HepG2 (cell line): ENCODE measurements around the gene SNPH. TPM values are rescaled to one million over a fixed set of nuclear protein-coding genes. Genes with fewer than 3 reads are reported as not detected.

Experiments
- AGO2 ChIP-seq: fragments of 200-400 bp; formaldehyde crosslinking; optimal IDR thresholded peaks from 2 replicates; pipeline ENCODE3; 2017; ENCODE audit warnings: mild to moderate bottlenecking, low read depth, low read length, moderate library complexity
- AHR ChIP-seq: IDR thresholded peaks from 2 replicates; pipeline ENCODE4 v1.6.1; 2018; ENCODE audit warnings: missing genetic modification reagents, missing compliant biosample characterization
- CENPBD1 ChIP-seq: sonication (generic); formaldehyde crosslinking; IDR thresholded peaks from 2 replicates; pipeline ENCODE4 v1.8.0; 2022; ENCODE audit warnings: missing genetic modification reagents, low read depth, mild to moderate bottlenecking, borderline replicate concordance
- CHD4 ChIP-seq: fragments of 200-600 bp; sonication (generic); IDR thresholded peaks from 2 replicates; pipeline ENCODE4 v1.7.0; 2017; ENCODE audit warnings: mild to moderate bottlenecking, low read length, borderline replicate concordance
- CREM ChIP-seq, 2 experiments: sonication (generic) in 1 of 2; formaldehyde crosslinking in 1 of 2; IDR thresholded peaks; 2 replicates each; pipeline versions ENCODE4 v1.4.0 to v1.6.1; 2016 to 2020; ENCODE audit warnings: antibody characterized with exemption in 1 of 2, mild to moderate bottlenecking in 1 of 2, missing genetic modification reagents in 1 of 2
- CTCF ChIP-seq: sonication (generic); formaldehyde crosslinking; IDR thresholded peaks from 2 replicates; pipeline ENCODE4 v1.5.0; 2020; ENCODE audit warnings: mild to moderate bottlenecking, missing genetic modification reagents, moderate library complexity
- HOXD1 ChIP-seq: sonication (generic); formaldehyde crosslinking; IDR thresholded peaks from 2 replicates; pipeline ENCODE4 v1.5.0; 2020; ENCODE audit warnings: missing genetic modification reagents
- ISL2 ChIP-seq: sonication (generic); formaldehyde crosslinking; IDR thresholded peaks from 2 replicates; pipeline ENCODE4 v1.5.0; 2020; ENCODE audit warnings: missing genetic modification reagents
- MXD4 ChIP-seq: IDR thresholded peaks from 2 replicates; pipeline ENCODE4 v1.6.1; 2016; ENCODE audit warnings: mild to moderate bottlenecking, missing biosample characterization, missing genetic modification reagents
- PITX1 ChIP-seq: sonication (generic); formaldehyde crosslinking; IDR thresholded peaks from 2 replicates; pipeline ENCODE4 v1.5.1; 2020; ENCODE audit warnings: mild to moderate bottlenecking, missing genetic modification reagents
- RFX1 ChIP-seq: fragments of 450-650 bp; IDR thresholded peaks from 2 replicates; pipeline ENCODE4 v1.6.1; 2017
- RFXANK ChIP-seq: IDR thresholded peaks from 2 replicates; pipeline ENCODE4 v1.6.1; 2016
- SKI ChIP-seq: fragments of 450-650 bp; IDR thresholded peaks from one replicate; pipeline ENCODE4 v1.6.1; 2018; ENCODE audit warnings: mild to moderate bottlenecking; ENCODE audit not compliant: partially characterized antibody
- TCF7 ChIP-seq: sonication (generic); IDR thresholded peaks from 2 replicates; pipeline ENCODE4 v1.6.1; 2016; ENCODE audit warnings: antibody characterized with exemption, low read depth
- ZBTB1 ChIP-seq: sonication (generic); formaldehyde crosslinking; IDR thresholded peaks from 2 replicates; pipeline ENCODE4 v1.4.0; 2020; ENCODE audit warnings: missing genetic modification reagents, borderline replicate concordance
- ZBTB38 ChIP-seq: sonication (generic); formaldehyde crosslinking; IDR thresholded peaks from 2 replicates; pipeline ENCODE4 v1.5.1; 2020; ENCODE audit warnings: mild to moderate bottlenecking, missing genetic modification reagents
- ZNF230 ChIP-seq: sonication (generic); formaldehyde crosslinking; IDR thresholded peaks from 2 replicates; pipeline ENCODE4 v1.4.0; 2020; ENCODE audit warnings: mild to moderate bottlenecking, missing genetic modification reagents
- ZNF33B ChIP-seq: sonication (generic); formaldehyde crosslinking; IDR thresholded peaks from 2 replicates; pipeline ENCODE4 v1.5.1; 2020; ENCODE audit warnings: mild to moderate bottlenecking, missing genetic modification reagents
- ZNF34 ChIP-seq: sonication (generic); formaldehyde crosslinking; IDR thresholded peaks from 2 replicates; pipeline ENCODE4 v1.4.0; 2020; ENCODE audit warnings: mild to moderate bottlenecking, missing genetic modification reagents, borderline replicate concordance
- ZNF350 ChIP-seq: sonication (generic); formaldehyde crosslinking; IDR thresholded peaks from 2 replicates; pipeline ENCODE4 v1.4.0; 2020; ENCODE audit warnings: mild to moderate bottlenecking, low read depth, missing genetic modification reagents, borderline replicate concordance
- ZNF446 ChIP-seq: sonication (generic); formaldehyde crosslinking; IDR thresholded peaks from 2 replicates; pipeline ENCODE4 v1.5.0; 2020; ENCODE audit warnings: mild to moderate bottlenecking, missing genetic modification reagents
- ZNF572 ChIP-seq: sonication (generic); formaldehyde crosslinking; IDR thresholded peaks from 2 replicates; pipeline ENCODE4 v1.5.1; 2020; ENCODE audit warnings: mild to moderate bottlenecking, missing genetic modification reagents
- ZNF629 ChIP-seq: sonication (generic); formaldehyde crosslinking; conservative IDR thresholded peaks from 2 replicates; pipeline ENCODE4 v1.5.0; 2020; ENCODE audit warnings: missing genetic modification reagents
- ZNF7 ChIP-seq: IDR thresholded peaks from 2 replicates; pipeline ENCODE4 v1.6.1; 2016; ENCODE audit warnings: missing biosample characterization, missing genetic modification reagents
- ZNF792 ChIP-seq: IDR thresholded peaks from 2 replicates; pipeline ENCODE4 v1.6.1; 2016
- ZNF816 ChIP-seq: sonication (generic); formaldehyde crosslinking; IDR thresholded peaks from 2 replicates; pipeline ENCODE4 v1.8.0; 2022; ENCODE audit warnings: missing genetic modification reagents, mild to moderate bottlenecking, borderline replicate concordance
- polyA plus RNA-seq, 8 experiments: library from polyadenylated mRNA; depleted of rRNA in 3 of 8; stranded (reverse) in 7 of 8; unstranded in 1 of 8; fragments of >200 nt; fragmentation: Illumina TruSeq in 4 of 8; extraction: Trizol in 4 of 8; gene quantifications; 2 replicates each; pipeline versions ENCODE4 v1.2.1 to v1.2.3, GENCODE V29; 2011 to 2016; ENCODE audit warnings: low read depth in 4 of 8, missing spikeins in 1 of 8, mixed read lengths in 1 of 8; ENCODE audit not compliant: insufficient read depth in 1 of 8
- total RNA-seq, 5 experiments: library from RNA; depleted of rRNA; stranded (reverse); fragments of >200 nt; fragmentation: Illumina TruSeq; extraction: Trizol; gene quantifications; 2 replicates each; pipeline ENCODE4 v1.2.3, GENCODE V29; 2016; ENCODE audit warnings: low read depth in 1 of 5
- TF ChIP-seq, protein P1 (sequence below): sonication (generic); formaldehyde crosslinking; IDR thresholded peaks from 2 replicates; pipeline ENCODE4 v1.4.0; 2020; ENCODE audit warnings: missing genetic modification reagents

SNPH gene
- total and polyA plus RNA-seq, 2 of the 13 experiments (the other 11 are each of a cell fraction or from before 2014, with no cell fraction given), result 0.09 TPM; not detected in 1

GRCh38 chr20:1325173-1326030 lies 59.3 kb downstream of the SNPH start (continued):
- TF ChIP-seq CTCF (CRISPR knock-in tag) (peak; percentile 43; the same call in 1 of the 2 replicates), SKI (no peak), TCF7 (no peak), ZNF446 (peak; percentile 81; the same call in 1 of the 2 replicates), ZNF792 (CRISPR knock-in tag) (peak; percentile 87), ZNF816 (CRISPR knock-in tag) (no peak), CREM (IDR thresholded peaks at IDR 0.05) (peak; percentile 94), CREM (CRISPR knock-in tag; IDR thresholded peaks at IDR 0.05) (no peak; the same call in 1 of the 2 replicates), AGO2 (peak; percentile 96), ZNF572 (peak; percentile 91; the same call in 1 of the 2 replicates), RFXANK (no peak; the same call in 1 of the 2 replicates), HOXD1 (CRISPR knock-in tag) (0 out of 2 replicates have a peak, but pooled peaks have one; percentile 24), ISL2 (CRISPR knock-in tag) (peak; percentile 80; the same call in 1 of the 2 replicates), ZNF230 (CRISPR knock-in tag) (peak; percentile 63), ZBTB1 (CRISPR knock-in tag) (0 out of 2 replicates have a peak, but pooled peaks have one; percentile 43), ZNF34 (CRISPR knock-in tag) (peak; percentile 58; the same call in 1 of the 2 replicates), AHR (CRISPR knock-in tag) (0 out of 2 replicates have a peak, but pooled peaks have one; percentile 67), PITX1 (CRISPR knock-in tag) (peak; percentile 83; the same call in 1 of the 2 replicates), ZNF7 (CRISPR knock-in tag) (0 out of 2 replicates have a peak, but pooled peaks have one; percentile 5), MXD4 (peak; percentile 91), ZNF33B (peak; percentile 91; the same call in 1 of the 2 replicates), CHD4 (no peak; the same call in 1 of the 2 replicates), CENPBD1 (no peak), ZBTB38 (CRISPR knock-in tag) (peak; percentile 33), ZNF629 (CRISPR knock-in tag) (peak; percentile 23; the same call in 1 of the 2 replicates), RFX1 (peak; percentile 100), ZNF350 (peak; percentile 92)
- TF ChIP-seq, protein P1, sequence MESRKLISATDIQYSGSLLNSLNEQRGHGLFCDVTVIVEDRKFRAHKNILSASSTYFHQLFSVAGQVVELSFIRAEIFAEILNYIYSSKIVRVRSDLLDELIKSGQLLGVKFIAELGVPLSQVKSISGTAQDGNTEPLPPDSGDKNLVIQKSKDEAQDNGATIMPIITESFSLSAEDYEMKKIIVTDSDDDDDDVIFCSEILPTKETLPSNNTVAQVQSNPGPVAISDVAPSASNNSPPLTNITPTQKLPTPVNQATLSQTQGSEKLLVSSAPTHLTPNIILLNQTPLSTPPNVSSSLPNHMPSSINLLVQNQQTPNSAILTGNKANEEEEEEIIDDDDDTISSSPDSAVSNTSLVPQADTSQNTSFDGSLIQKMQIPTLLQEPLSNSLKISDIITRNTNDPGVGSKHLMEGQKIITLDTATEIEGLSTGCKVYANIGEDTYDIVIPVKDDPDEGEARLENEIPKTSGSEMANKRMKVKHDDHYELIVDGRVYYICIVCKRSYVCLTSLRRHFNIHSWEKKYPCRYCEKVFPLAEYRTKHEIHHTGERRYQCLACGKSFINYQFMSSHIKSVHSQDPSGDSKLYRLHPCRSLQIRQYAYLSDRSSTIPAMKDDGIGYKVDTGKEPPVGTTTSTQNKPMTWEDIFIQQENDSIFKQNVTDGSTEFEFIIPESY (CRISPR knock-in tag), result peak; percentile 18; the same call in 1 of the 2 replicates
